ENCODE data around the gene GMEB1. TPM values are rescaled to one million over a fixed set of nuclear protein-coding genes. Genes with fewer than 3 reads are reported as not detected.
"Not testable (repeated sequence)": the region's sequence is repeated elsewhere in the genome, so short reads cannot be mapped to it uniquely, and the experiment has no call there.

GMEB1 gene, protein sequence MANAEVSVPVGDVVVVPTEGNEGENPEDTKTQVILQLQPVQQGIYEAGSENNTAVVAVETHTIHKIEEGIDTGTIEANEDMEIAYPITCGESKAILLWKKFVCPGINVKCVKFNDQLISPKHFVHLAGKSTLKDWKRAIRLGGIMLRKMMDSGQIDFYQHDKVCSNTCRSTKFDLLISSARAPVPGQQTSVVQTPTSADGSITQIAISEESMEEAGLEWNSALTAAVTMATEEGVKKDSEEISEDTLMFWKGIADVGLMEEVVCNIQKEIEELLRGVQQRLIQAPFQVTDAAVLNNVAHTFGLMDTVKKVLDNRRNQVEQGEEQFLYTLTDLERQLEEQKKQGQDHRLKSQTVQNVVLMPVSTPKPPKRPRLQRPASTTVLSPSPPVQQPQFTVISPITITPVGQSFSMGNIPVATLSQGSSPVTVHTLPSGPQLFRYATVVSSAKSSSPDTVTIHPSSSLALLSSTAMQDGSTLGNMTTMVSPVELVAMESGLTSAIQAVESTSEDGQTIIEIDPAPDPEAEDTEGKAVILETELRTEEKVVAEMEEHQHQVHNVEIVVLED
- polyA plus RNA-seq (ENCODE audit: low read depth in 6 of 6), result 10 to 100 TPM; 10.8 to 27.2 (median 20.4) TPM

- ATAC-seq (ENCODE audit: low read depth in 2 of 2) (peak; percentile 72 to 75), DNase-seq (peak; percentile 84)
- peak within 1 kb of the TSS; percentile 89 to 100 (median 96) for H3K4me3 Mint-ChIP-seq
- H3K27me3 Mint-ChIP-seq, result no peaks in the 10 kb centered on the region
- H3K4me1 Mint-ChIP-seq, result peaks cover 6 to 29% (median 11%) of the 10 kb centered on the region in 3 donors
- no peaks in the 10 kb centered on the region for H3K36me3 Mint-ChIP-seq
- no peaks in the 10 kb centered on the region for H3K9me3 Mint-ChIP-seq
- H3K27ac Mint-ChIP-seq, result peak within 1 kb of the TSS; percentile 93 to 100 (median 98)
These were observed at the start of gene GMEB1 for GRCh38 chr1:28668191-28668955. Gene GMEB1, plus strand, starts transcription at chr1:28668784. Its CDS starts 14,829 bp downstream, at chr1:28683613.

DNA sequence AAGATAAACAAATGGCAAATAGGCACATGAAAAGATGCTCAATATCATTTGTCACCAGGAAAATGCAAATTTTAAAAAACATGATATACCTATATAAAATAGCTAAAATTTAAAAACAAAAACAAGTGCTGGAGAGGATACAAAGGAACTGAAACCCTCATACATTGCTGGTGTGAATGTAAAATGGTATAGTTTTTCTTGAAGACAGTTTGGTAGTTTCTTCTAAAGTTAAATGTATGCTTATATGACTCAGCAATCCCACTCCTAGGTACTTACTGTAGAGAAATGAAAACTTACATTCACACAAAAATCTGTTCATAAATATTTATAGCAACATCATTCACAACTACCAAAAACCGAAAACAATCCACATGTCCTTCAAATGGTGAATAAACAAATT, 36.9 kb upstream of the GMEB1 start:
- ATAC-seq (ENCODE audit: low read depth in 2 of 2) (no peak), DNase-seq (no peak)
- no peaks in the 10 kb centered on the region for H3K9me3 Mint-ChIP-seq
- peak overlapping the region in 3 of 6 donors; percentile 37 to 54 (median 50) for H3K27ac Mint-ChIP-seq
- H3K4me3 Mint-ChIP-seq, result no peak overlapping the region
- H3K36me3 Mint-ChIP-seq, result no peaks in the 10 kb centered on the region
- H3K27me3 Mint-ChIP-seq, result no peaks in the 10 kb centered on the region
- peaks cover 3 to 22% (median 10%) of the 10 kb centered on the region in 3 donors for H3K4me1 Mint-ChIP-seq

- no peaks in the 10 kb centered on the region for H3K9me3 Mint-ChIP-seq
- no peaks in the 10 kb centered on the region for H3K36me3 Mint-ChIP-seq
- no peak overlapping the region for H3K4me3 Mint-ChIP-seq
- peaks cover 3 to 22% (median 10%) of the 10 kb centered on the region in 3 donors for H3K4me1 Mint-ChIP-seq
- DNase-seq, result no peak
- no peaks in the 10 kb centered on the region for H3K27me3 Mint-ChIP-seq
- peak overlapping the region in 1 of 6 donors; percentile 37 for H3K27ac Mint-ChIP-seq
- no peak for ATAC-seq (ENCODE audit: low read depth in 2 of 2)
These were observed 36.0 kb upstream of the GMEB1 start for GRCh38 chr1:28632560-28632959.

DNA sequence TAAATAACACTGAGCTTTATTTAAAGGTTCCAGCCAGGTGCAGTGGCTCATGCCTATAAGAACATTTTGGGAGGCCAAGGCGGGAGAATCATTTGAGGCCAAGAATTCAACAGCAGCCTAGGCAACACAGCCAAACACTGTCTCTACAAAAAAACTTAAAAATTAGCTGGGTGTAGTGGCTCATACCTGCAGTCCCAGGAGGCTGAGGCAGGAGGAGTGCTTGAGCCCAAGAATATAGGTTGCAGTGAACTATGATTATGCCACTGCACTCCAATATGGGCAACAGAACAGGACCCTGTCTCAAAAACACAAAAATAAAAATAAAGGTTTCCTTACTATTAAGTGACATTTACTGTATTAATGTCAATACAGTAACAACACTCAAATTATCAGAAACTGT, 27.8 kb upstream of the GMEB1 start:
- no peaks in the 10 kb centered on the region for H3K27me3 Mint-ChIP-seq
- DNase-seq (no peak), ATAC-seq (ENCODE audit: low read depth in 2 of 2) (no peak)
- peak overlapping the region; percentile 9 to 100 (median 83) for H3K4me3 Mint-ChIP-seq
- peaks cover 28 to 54% (median 33%) of the 10 kb centered on the region in 3 donors for H3K4me1 Mint-ChIP-seq
- no peaks in the 10 kb centered on the region for H3K9me3 Mint-ChIP-seq
- peak overlapping the region in 3 of 6 donors; percentile 33 to 68 (median 67) for H3K27ac Mint-ChIP-seq
- H3K36me3 Mint-ChIP-seq, result no peaks in the 10 kb centered on the region

DNA sequence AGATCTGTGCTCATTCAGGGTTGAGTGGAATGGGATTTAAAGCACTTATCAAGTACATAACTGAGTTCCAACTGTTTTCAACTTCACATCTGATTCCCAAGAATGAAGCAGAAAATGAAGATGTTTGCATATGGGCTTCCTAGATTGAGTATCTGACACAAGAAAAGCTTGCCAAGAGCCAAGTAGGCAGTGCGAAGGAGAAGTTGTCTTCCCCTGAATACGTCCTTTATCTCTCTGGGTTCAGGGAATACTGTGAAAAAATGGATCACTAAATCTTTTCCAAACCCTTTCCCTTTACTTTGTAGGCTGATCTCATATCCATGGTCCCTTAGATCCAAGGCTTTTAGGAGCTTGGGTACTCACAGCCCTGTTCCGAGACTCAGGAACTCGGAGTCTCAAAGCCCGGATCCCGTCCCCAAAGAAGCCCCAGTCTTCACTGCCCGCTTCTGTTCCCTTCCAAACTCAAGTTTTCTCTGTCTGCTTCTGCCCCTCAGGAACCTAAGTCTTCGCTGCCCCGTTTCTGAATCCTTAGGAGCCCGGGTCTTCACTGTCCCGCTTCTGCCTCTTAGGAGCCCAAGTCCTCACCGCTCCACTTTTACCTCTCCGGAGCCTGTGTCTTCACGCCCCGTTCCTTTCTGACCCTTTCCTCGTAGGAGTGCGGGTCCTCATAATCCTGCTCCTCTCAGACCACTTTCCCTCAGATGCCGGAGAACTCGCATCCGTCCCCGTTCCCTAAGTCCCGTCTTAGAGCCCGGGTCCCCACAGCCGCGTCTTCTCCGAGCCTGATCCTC, 26.3 kb upstream of the GMEB1 start:
- DNase-seq (no peak), ATAC-seq (ENCODE audit: low read depth in 2 of 2) (no peak)
- H3K4me1 Mint-ChIP-seq, result peaks cover 28 to 53% (median 37%) of the 10 kb centered on the region in 3 donors
- no peaks in the 10 kb centered on the region for H3K27me3 Mint-ChIP-seq
- H3K27ac Mint-ChIP-seq, result peak overlapping the region; percentile 97 to 100 (median 99)
- H3K36me3 Mint-ChIP-seq, result no peaks in the 10 kb centered on the region
- peak overlapping the region; percentile 93 to 100 (median 98) for H3K4me3 Mint-ChIP-seq
- H3K9me3 Mint-ChIP-seq, result no peaks in the 10 kb centered on the region

DNA sequence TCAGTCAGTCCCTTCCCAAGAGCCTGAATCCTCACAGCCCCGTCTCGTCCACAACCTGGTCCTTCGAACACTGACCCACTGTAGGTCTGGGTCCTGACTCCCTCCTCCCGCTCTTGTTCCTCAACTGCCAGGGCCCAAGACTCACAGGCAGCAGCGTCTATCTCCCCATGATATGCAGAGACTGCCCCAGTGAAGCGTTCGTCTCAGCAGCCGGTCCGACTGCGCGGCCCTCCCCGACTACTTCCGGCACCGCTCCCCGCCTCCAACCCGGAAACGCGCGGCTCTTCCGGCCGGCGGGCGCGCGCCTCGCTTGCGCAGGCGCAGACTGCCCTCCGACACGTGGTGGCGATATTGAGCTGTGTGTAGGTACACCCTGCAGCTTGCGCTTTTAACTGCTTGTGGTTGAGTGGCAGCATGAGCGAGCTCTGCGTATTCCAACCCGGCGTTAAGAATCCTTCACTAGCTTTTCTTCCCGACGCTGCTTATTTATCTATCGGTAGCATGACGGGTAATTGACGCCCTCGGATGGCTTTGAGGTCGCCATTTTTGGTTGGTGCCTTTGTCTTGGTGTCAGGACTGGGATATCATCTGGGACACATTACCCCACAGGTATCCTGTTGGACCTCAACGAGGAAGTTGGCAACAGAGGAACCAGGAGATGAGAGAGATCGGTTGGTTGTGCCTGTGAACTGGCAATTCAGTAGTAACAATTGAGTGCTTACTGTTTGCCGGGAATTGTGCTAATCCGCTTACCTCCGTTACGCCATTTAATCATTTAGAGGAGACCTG, 25.5 kb upstream of the GMEB1 start, which contains the start of gene TAF12:
Gene TAF12 (minus strand): TSS at position 221 of the 789 bp plus-strand sequence. CDS start 20,986 bp downstream, outside the sequence.
- H3K4me3 Mint-ChIP-seq, result peak within 1 kb of the TSS; percentile 93 to 100 (median 98)
- DNase-seq (peak; percentile 86), ATAC-seq (ENCODE audit: low read depth in 2 of 2) (peak; percentile 78 to 81)
- H3K9me3 Mint-ChIP-seq, result no peaks in the 10 kb centered on the region
- H3K36me3 Mint-ChIP-seq, result no peaks in the 10 kb centered on the region
- H3K27me3 Mint-ChIP-seq, result no peaks in the 10 kb centered on the region
- peaks cover 31 to 61% (median 41%) of the 10 kb centered on the region in 3 donors for H3K4me1 Mint-ChIP-seq
- peak within 1 kb of the TSS; percentile 97 to 100 (median 99) for H3K27ac Mint-ChIP-seq

DNA sequence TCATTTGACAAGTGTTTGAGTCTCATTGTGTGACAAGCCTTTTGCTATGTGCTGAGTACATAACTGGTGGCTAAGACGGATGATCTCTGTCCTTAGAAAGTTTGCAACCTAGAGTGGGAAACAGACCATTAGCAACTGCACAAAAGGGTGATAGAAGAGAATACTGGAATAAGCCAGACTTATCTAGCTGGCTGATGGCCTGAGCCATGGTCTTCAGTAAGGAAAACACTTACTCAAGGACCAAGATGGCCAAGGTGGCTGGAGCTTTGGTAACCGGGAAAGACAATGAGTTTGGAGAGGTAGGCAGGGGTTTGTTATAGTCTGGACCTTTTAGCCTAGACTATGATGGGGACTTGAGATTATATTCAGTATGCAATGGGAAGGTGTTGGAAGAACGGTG, 24.1 kb upstream of the GMEB1 start:
- Mint-ChIP-seq H3K9me3 (no peaks in the 10 kb centered on the region), H3K27ac (peak overlapping the region; percentile 97 to 100 (median 99)), H3K27me3 (no peaks in the 10 kb centered on the region)

DNA sequence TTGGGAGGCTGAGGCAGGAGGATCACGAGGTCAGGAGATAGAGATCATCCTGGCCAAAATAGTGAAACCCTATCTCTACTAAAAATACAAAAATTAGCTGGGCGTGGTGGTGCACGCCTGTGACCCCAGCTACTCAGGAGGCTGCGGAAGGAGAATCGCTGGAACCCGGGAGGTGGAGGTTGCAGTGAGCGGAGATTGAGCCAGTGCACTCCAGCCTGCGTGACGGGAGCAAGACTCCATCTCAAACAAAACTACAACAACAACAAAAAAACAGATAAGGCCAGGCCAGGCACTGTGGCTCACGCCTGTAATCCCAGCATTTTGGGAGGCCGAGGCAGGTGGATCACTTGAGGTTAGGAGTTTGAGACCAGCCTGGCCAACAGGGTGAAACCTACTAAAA, 23.2 kb upstream of the GMEB1 start:
- not testable (repeated sequence) for H3K27me3 Mint-ChIP-seq; ATAC-seq (ENCODE audit: low read depth in 2 of 2); H3K9me3 Mint-ChIP-seq; DNase-seq; H3K36me3 Mint-ChIP-seq
- H3K27ac Mint-ChIP-seq, result peak overlapping the region in 2 of 6 donors; percentile 84 to 97
- peaks cover 38 to 65% (median 47%) of the 10 kb centered on the region in 3 donors for H3K4me1 Mint-ChIP-seq
- H3K4me3 Mint-ChIP-seq, result peak overlapping the region in 1 of 8 donors; percentile 37

More for the DNA sequence above, 24.1 kb upstream of the GMEB1 start:
- H3K4me3 Mint-ChIP-seq, result peak overlapping the region in 6 of 8 donors; percentile 93 to 100 (median 97)
- ATAC-seq (ENCODE audit: low read depth in 2 of 2) (no peak), DNase-seq (no peak)
- no peaks in the 10 kb centered on the region for H3K36me3 Mint-ChIP-seq
- peaks cover 38 to 68% (median 52%) of the 10 kb centered on the region in 3 donors for H3K4me1 Mint-ChIP-seq

DNA sequence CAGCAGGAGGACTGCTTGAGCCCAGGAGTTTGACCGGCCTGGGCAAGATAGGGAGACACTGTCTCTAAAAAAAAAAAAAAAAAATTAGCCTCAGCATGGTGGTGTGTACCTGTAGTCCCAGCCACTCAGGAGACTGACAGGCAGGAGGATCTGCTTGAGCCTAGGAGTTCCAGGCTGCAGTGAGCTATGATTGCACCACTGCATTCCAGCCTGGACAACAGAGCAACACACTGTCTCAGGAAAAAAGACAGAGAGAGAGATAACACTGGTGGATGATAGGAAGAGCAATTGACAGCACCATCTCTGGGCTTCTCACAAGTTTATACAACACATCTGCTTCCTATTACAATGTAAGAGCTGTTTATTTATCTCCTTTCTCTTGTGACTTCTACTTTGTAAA, 22.5 kb upstream of the GMEB1 start:
- H3K4me1 Mint-ChIP-seq, result peaks cover 38 to 59% (median 47%) of the 10 kb centered on the region in 3 donors
- H3K4me3 Mint-ChIP-seq, result peak overlapping the region in 1 of 8 donors; percentile 4
- ATAC-seq (ENCODE audit: low read depth in 2 of 2) (no peak), DNase-seq (no peak)
- H3K27ac Mint-ChIP-seq, result peak overlapping the region in 5 of 6 donors; percentile 33 to 97 (median 69)
- no peaks in the 10 kb centered on the region for H3K36me3 Mint-ChIP-seq
- H3K9me3 Mint-ChIP-seq, result no peaks in the 10 kb centered on the region
- H3K27me3 Mint-ChIP-seq, result no peaks in the 10 kb centered on the region

DNA sequence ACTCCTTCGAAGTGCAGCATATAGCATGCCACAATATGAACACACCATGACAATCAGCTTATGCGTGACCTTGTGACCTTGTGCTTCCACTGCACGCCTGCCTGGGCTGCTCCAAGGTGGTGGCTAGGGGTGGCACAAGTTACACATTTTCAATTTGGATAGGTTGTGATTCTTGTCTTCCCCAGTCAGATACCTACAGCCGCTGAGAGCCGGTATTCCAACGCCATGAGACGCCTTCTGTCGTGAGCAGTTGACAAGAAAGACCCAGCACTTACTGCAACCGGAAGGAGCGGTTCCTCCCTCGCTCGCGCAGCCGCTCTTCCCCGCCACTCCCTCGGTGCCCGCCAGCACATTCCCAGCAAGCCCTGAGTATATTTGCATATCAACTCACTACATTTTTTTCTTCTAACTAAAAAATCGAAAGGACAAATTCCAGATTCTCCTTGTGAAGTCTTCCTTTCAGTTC, 20.5 kb upstream of the GMEB1 start:
- Mint-ChIP-seq H3K4me3 (peak overlapping the region; percentile 79 to 94 (median 92)), H3K36me3 (no peaks in the 10 kb centered on the region), H3K9me3 (no peaks in the 10 kb centered on the region), H3K27ac (peak overlapping the region; percentile 99 to 100 (median 100)), H3K27me3 (no peaks in the 10 kb centered on the region), H3K4me1 (peaks cover 26 to 39% (median 34%) of the 10 kb centered on the region in 3 donors)
- DNase-seq, result peak; percentile 92
- ATAC-seq (ENCODE audit: low read depth in 2 of 2), result peak; percentile 70

GRCh38 chr1:28648474-28649198, 19.9 kb upstream of the GMEB1 start, which contains the start of gene RNU11:
Gene RNU11, plus strand, starts transcription at chr1:28648600.
- Mint-ChIP-seq H3K27me3 (no peaks in the 10 kb centered on the region), H3K27ac (peak within 1 kb of the TSS; percentile 99 to 100 (median 100)), H3K9me3 (no peaks in the 10 kb centered on the region), H3K4me3 (peak within 1 kb of the TSS; percentile 79 to 94 (median 92)), H3K36me3 (no peaks in the 10 kb centered on the region), H3K4me1 (peaks cover 22 to 34% (median 31%) of the 10 kb centered on the region in 3 donors)
- peak; percentile 61 to 71 for ATAC-seq (ENCODE audit: low read depth in 2 of 2)
- peak; percentile 93 for DNase-seq
